Measurements from ENCODE around the gene ARHGAP23. TPM values are rescaled to one million over a fixed set of nuclear protein-coding genes. Genes with fewer than 3 reads are reported as not detected.

Gene ARHGAP23
- total and polyA plus RNA-seq, 2 experiments from 2014 or later = 21.4 to 150 TPM

- H3K27ac Mint-ChIP-seq = no peak overlapping the region
- DNase-seq (ENCODE audit: low spot score) (no peak), ATAC-seq (no peak; the same call in 2 of the 3 replicates)
- Histone ChIP-seq H3F3A (replicated peaks; ENCODE audit: low read depth) (no peaks in the 10 kb centered on the region), H3K4me2 (no peak overlapping the region), H3K27ac (ENCODE audit: low read depth) (no peak overlapping the region), H4K20me1 (replicated peaks; ENCODE audit: insufficient read depth) (no peaks in the 10 kb centered on the region), H3K4me1 (ENCODE audit: insufficient read depth) (no peaks in the 10 kb centered on the region; the same call in 1 of the 2 replicates), H3K9me2 (ENCODE audit: insufficient read depth) (no peaks in the 10 kb centered on the region), H3K79me2 (replicated peaks; ENCODE audit: insufficient read depth) (no peaks in the 10 kb centered on the region), H3K4me3 (no peak overlapping the region), H3K27me3 (ENCODE audit: insufficient read depth) (no peaks in the 10 kb centered on the region), H2AFZ (no peak overlapping the region), H3K36me3 (ENCODE audit: insufficient read depth) (no peaks in the 10 kb centered on the region)
- H3K9me3 Mint-ChIP-seq = no peaks in the 10 kb centered on the region
- H3K4me1 Mint-ChIP-seq = peaks cover 21% of the 10 kb centered on the region
- no peak overlapping the region for H3K4me3 Mint-ChIP-seq
- no peak for TF ChIP-seq REST (IDR thresholded peaks at IDR 0.05; ENCODE audit: unreplicated experiment)
- no peak for TF ChIP-seq NANOG (IDR thresholded peaks at IDR 0.05; ENCODE audit: borderline replicate concordance)
- TF ChIP-seq ZNF331 (CRISPR knock-in tag; IDR thresholded peaks at IDR 0.05; ENCODE audit: low read depth) = no peak
- no peak for TF ChIP-seq ZNF462 (CRISPR knock-in tag; IDR thresholded peaks at IDR 0.05)
- TF ChIP-seq CREB1 (CRISPR knock-in tag; IDR thresholded peaks at IDR 0.05; ENCODE audit: low read depth) = no peak
- TF ChIP-seq ZNF114 (CRISPR knock-in tag; IDR thresholded peaks at IDR 0.05) = no peak
- TF ChIP-seq STAT1 (IDR thresholded peaks at IDR 0.05; ENCODE audit: unreplicated experiment) = no peak
- TF ChIP-seq EZH2phosphoT487 (IDR thresholded peaks at IDR 0.05; ENCODE audit: unreplicated experiment) = no peak
- no peak for TF ChIP-seq EZH2 (IDR thresholded peaks at IDR 0.05; ENCODE audit: low read depth, unreplicated experiment)
- no peak for TF ChIP-seq CTCF (conservative IDR thresholded peaks at IDR 0.05; ENCODE audit: low read depth in 2 of 2)
- H3K36me3 Mint-ChIP-seq (ENCODE audit: low read depth) = no peaks in the 10 kb centered on the region
- peaks cover 11% of the 10 kb centered on the region for H3K27me3 Mint-ChIP-seq (ENCODE audit: insufficient read depth, low read depth, poor library complexity)
Measured at GRCh38 chr17:38550661-38551060, 122.4 kb downstream of the ARHGAP23 start.

Data from GM23338 (cell line).